LNCAP (cell line): Measurements from ENCODE around the gene TGM3.

Source experiments
- CTCF ChIP-seq: fragments of 450-650 bp; IDR thresholded peaks from 2 replicates; pipeline ENCODE4 v1.5.1; 2017; ENCODE audit warnings: mild to moderate bottlenecking

TGM3 gene

GRCh38 chr20:2342243-2342642 is 46.4 kb downstream of the TGM3 start:
- TF ChIP-seq CTCF = no peak

- no peak for TF ChIP-seq CTCF
Measured at GRCh38 chr20:2346188-2346587, 50.4 kb downstream of the TGM3 start.

- no peak for TF ChIP-seq CTCF
Measured at GRCh38 chr20:2348336-2348735, 52.5 kb downstream of the TGM3 start.

- TF ChIP-seq CTCF = no peak
Measured at GRCh38 chr20:2349801-2350200, 54.0 kb downstream of the TGM3 start.

- TF ChIP-seq CTCF = no peak
Measured at GRCh38 chr20:2350606-2351005, 54.8 kb downstream of the TGM3 start.

- no peak for TF ChIP-seq CTCF
Measured at GRCh38 chr20:2353231-2353630, 57.4 kb downstream of the TGM3 start.

- TF ChIP-seq CTCF = no peak
Measured at GRCh38 chr20:2357114-2357513, 61.3 kb downstream of the TGM3 start.

GRCh38 chr20:2358006-2358405 is 62.2 kb downstream of the TGM3 start:
- TF ChIP-seq CTCF = no peak
